ENCODE data around the gene TAS1R1. TPM values are rescaled to one million over a fixed set of nuclear protein-coding genes. Genes with fewer than 3 reads are reported as not detected.
"Not testable (repeated sequence)": the region's sequence is repeated elsewhere in the genome, so short reads cannot be mapped to it uniquely, and the experiment has no call there.

Gene TAS1R1
- total and polyA plus RNA-seq, 2 experiments from 2014 or later = 0.17 TPM; not detected in 1

DNA sequence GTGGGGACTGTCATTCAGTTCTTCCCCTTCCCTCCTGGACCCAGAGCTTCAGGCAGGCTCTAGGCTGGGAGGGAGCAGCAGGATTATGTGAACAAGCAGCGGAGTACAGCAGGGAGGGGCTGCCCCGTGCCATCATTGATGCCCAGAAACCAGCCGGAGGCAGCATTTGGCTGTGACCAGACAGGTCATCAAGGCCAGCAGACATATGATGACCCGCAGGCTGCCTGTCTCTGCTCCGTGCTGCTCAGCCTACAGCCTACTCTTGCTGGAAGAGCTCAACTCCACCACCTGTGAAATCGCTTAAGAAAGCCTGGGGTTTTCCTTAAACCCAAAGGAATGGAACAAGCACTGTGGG is 42.6 kb downstream of the TAS1R1 start:
- TF ChIP-seq, protein P1, sequence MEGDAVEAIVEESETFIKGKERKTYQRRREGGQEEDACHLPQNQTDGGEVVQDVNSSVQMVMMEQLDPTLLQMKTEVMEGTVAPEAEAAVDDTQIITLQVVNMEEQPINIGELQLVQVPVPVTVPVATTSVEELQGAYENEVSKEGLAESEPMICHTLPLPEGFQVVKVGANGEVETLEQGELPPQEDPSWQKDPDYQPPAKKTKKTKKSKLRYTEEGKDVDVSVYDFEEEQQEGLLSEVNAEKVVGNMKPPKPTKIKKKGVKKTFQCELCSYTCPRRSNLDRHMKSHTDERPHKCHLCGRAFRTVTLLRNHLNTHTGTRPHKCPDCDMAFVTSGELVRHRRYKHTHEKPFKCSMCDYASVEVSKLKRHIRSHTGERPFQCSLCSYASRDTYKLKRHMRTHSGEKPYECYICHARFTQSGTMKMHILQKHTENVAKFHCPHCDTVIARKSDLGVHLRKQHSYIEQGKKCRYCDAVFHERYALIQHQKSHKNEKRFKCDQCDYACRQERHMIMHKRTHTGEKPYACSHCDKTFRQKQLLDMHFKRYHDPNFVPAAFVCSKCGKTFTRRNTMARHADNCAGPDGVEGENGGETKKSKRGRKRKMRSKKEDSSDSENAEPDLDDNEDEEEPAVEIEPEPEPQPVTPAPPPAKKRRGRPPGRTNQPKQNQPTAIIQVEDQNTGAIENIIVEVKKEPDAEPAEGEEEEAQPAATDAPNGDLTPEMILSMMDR (IDR thresholded peaks at IDR 0.05; ENCODE audit: low read depth, low read length) = no peak
- Histone ChIP-seq H3K4me3 (no peak overlapping the region), H3K27me3 (no peaks in the 10 kb centered on the region), H3K4me1 (ENCODE audit: low read depth) (peaks cover 31% of the 10 kb centered on the region), H3K9me3 (ENCODE audit: low read depth) (no peaks in the 10 kb centered on the region), H3K27ac (peak overlapping the region; percentile 86), H3K36me3 (peaks cover 40% of the 10 kb centered on the region)
- no peak for DNase-seq (ENCODE audit: low read depth in 1 of 2, low spot score in 1 of 2)

DNA sequence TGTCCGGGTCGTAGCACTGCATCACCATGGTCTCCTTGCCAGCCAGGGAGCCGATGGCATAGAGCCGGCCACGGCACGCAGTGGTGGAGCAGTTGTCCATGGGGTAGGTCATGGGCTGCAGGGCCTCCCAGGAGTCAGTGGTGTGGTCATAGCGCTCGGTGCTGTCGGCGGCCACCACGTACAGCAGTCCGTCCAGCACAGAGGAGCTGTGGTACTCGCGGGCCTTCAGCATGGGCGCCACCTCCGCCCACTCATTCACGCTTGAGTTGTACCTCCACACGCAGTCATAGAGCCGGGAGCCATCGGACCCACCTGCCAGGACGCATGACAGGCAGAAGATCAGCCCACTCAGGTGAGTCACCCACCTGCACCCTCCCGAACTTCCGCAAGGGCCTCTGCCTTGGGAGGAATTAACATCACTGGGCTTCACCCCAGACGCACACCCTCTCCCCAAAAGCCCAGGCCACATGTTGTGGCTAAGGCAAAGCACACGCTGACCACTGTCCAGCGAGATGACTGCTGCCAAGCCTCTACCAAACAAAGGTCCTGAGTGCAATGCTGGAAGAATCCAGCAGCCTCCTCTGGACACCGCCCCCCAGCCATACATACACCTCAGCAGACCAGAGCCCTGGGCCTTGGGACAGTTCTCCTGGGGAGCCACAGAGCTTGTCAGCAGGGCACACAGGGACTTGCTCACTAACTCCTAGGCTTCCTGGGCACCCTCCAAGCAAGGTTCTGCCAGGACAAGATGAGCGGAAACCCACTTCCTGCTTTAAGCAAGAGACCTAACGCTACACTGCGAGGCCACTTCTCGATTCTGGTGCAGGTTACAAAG is 44.3 kb downstream of the TAS1R1 start:
- no peak overlapping the region for H3K4me3 ChIP-seq
- H3K36me3 ChIP-seq = peaks cover 24% of the 10 kb centered on the region
- TF ChIP-seq, protein P1 (IDR thresholded peaks at IDR 0.05; ENCODE audit: low read depth, low read length) = no peak
- DNase-seq (ENCODE audit: low read depth in 1 of 2, low spot score in 1 of 2) = no peak
- H3K27me3 ChIP-seq = no peaks in the 10 kb centered on the region
- H3K27ac ChIP-seq = no peak overlapping the region
- H3K9me3 ChIP-seq (ENCODE audit: low read depth) = no peaks in the 10 kb centered on the region
- peaks cover 43% of the 10 kb centered on the region for H3K4me1 ChIP-seq (ENCODE audit: low read depth)

DNA sequence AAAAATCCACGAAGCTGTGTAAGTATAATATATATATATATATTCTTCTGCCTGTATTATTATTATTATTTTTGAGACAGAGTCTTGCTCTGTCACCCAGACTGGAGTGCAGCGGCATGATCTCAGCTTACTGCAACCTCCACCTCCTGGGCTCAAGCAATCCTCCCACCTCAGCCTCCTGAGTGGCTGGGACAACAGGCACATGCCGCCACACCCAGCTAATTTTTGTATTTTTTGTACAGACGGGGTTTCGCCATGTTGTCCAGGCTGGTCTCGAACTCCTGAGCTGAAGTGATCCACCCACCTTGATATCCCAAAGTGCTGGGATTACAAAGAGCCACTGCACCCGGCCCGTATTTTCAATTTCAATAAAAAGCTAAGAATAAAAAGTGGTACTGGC is 44.9 kb downstream of the TAS1R1 start:
- Histone ChIP-seq H3K4me3 (peak overlapping the region; percentile 57), H3K36me3 (peaks cover 19% of the 10 kb centered on the region), H3K4me1 (ENCODE audit: low read depth) (peaks cover 49% of the 10 kb centered on the region), H3K27ac (peak overlapping the region; percentile 99)
- not testable (repeated sequence) for H3K27me3 ChIP-seq; DNase-seq (ENCODE audit: low read depth in 1 of 2, low spot score in 1 of 2); H3K9me3 ChIP-seq (ENCODE audit: low read depth)

DNA sequence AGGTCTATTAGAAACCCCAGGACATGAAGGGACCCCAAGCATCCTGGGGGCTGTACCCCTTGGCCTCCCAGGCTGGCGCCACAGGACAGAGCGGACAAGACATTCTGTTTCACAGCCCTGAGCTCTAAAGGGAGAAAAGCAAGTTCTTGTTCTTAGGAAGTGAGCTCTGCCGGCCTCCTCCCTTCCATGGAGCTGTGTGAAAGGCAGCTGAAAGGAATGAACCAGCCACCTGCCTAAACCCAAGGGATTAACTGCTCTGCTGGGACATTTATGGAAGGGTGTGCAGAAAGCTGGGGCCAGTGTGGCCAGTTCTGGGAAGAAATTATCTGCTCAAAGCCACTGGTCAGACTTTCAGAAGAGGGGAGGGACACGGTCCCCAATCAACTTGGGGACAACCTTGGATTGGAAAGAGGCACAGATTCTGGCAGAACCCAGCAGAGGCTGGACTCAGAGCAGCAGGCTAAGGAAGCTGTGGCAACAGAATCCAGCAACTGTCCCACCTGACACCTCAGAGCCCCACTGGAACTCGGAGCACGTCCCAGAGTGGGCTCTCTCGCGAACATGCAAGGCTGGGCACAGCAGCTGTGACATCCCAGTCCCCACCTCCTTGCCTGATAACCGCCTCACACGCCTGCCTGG is 45.4 kb downstream of the TAS1R1 start:
- peaks cover 55% of the 10 kb centered on the region for H3K4me1 ChIP-seq (ENCODE audit: low read depth)
- DNase-seq (ENCODE audit: low read depth in 1 of 2, low spot score in 1 of 2) = no peak
- H3K9me3 ChIP-seq (ENCODE audit: low read depth) = no peaks in the 10 kb centered on the region
- H3K36me3 ChIP-seq = peaks cover 13% of the 10 kb centered on the region
- no peaks in the 10 kb centered on the region for H3K27me3 ChIP-seq
- H3K27ac ChIP-seq = peak overlapping the region; percentile 99
- TF ChIP-seq, protein P1 (IDR thresholded peaks at IDR 0.05; ENCODE audit: low read depth, low read length) = no peak
- H3K4me3 ChIP-seq = peak overlapping the region; percentile 57

DNA sequence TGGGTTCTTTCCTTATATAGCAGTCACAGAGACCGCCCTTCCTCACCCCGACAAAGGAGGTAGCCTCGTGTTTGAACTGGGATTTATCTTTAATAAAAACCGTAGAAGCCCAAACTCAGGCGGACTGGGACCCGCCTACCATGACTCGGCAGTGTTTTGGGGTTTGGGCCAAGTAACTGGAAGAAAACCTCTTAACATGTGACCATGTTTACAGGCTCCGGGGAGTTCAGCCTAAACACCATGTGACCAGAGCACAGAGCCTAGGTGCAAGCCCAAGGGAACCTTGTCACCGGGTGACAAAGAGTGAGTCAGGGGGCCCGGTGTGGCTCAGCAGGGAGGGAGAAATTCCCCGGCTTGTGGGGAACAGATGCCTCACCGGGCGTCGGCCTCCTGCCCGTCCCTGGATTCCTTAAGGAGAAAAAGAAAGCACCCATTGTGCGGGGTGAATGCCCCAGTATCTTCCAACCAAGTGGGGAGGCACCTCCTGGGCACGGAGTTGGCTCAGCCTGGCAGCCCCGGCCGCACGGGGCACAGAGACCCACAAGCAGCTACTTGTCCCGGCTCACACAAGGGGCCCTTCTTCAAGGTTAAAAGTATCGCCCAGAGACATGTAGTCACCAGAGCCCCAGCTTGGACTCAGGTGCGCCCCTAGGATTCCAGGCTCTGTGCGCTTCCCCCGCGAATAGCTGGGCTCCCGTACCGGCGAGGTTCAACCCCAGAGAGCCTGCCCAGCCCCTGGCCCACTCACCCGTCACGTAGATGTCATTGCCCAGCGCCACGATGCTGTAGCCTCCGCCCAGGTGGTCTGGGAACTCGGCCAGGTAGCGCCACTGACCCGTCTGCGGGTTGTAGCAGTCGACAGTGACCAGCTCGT is 46.2 kb downstream of the TAS1R1 start:
- Histone ChIP-seq H3K4me1 (ENCODE audit: low read depth) (peaks cover 51% of the 10 kb centered on the region), H3K27ac (peak overlapping the region; percentile 99), H3K27me3 (no peaks in the 10 kb centered on the region), H3K36me3 (peaks cover 6% of the 10 kb centered on the region), H3K9me3 (ENCODE audit: low read depth) (no peaks in the 10 kb centered on the region), H3K4me3 (peak overlapping the region; percentile 57)
- TF ChIP-seq, protein P1 (IDR thresholded peaks at IDR 0.05; ENCODE audit: low read depth, low read length) = no peak
- DNase-seq (ENCODE audit: low read depth in 1 of 2, low spot score in 1 of 2) = peak; percentile 82 to 92

All from cardiac muscle cell (in vitro differentiated cells and primary cell).